Activated T-helper 1 cell treated with Interleukin-2 at 50 U/mL for 16 hours (primary cell): ENCODE data around the gene ARX.

Experiments used
- DNase-seq: peaks from one replicate; pipeline ENCODE4 v3.0.0-alpha.2; 2020; ENCODE audit warnings: low read depth

ARX gene

DNA sequence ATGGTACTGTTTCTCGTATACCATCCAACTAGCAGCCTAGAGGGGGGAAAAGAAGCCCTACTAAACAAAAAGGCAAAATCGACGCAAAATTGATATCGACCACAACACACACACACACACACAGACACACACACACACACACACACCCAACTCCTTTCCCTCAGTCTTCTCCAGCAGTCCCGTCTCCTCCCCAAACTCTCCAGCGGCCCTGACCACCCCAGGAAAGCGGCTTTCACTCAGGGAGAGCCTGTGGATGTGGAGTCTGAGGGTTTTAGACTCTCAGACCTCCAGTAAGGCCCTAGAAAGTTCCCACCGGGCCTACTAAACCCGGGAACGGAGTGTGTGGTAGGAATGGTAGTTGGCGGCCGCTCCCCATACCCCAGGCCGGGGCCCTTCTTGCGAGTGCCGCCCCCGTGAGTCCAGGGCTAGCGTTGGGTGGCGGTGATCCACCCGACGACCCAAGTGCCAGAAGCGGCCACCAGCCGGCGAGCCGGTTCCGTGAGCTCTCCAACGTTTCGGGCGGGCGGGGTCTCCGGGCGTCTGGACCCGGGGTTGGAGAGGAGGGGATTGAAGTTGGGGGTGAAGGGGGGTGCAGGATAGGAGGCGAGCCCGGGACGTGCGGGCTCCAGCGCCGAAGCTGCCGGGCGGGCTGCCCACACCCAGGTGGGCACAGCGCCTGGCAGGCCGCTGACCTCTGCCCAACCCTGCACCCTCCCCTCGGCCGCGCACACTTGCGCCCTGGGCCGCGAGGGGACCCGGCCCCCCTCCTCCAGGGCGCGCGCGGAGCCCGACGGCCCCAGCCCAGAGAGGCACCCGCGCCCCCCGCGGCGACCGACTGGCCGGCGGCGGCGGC is 13.7 kb downstream of the ARX start:
- no peak for DNase-seq

DNA sequence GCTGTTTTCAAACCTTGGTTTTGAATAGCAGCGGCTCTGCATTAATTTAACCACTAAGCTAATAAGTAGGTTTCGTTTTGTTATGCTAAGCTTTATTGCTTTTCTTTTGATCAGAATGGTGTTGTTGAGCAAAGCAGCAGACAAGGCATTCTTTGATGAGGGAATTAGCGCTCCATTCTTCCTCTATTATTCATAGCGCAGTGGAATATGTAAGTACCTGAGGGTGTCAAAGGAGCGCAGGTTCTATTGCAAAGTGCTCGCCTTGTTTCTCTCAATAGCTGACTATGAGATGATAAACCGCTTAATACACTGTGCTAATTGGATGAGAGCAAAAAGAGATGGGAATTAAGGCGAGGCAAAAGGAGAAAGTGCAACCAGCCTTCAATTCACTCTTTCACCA is 16.3 kb downstream of the ARX start:
- DNase-seq: no peak

DNA sequence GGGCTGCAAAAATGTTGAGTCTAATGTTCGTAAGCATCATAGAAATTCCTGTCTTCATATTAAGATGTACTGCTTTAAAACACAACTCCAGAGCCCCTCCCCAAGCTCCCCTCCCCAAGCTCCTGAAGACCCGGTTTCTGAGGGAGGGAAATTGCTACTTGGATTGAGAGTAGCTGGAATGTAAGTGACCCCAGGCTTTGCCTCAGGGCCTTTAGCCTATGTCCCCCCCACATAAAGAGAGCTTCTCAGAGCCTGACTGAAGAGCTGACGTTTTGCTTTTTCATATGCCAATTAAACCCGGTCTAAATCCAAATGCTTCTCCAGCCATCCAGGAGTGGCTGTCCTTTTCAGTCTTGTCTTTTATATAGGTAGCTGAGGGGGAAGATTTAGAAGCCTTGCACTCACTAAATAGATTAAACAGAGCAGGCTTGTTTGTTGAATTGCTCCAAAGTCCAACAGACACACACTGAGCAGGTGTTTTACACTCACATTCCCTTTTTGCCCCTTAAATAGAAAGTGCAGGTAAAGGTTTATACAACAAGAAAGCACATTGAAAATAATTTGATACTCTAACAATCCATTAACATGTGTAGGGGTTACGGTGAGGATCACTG is 19.6 kb downstream of the ARX start:
- no peak for DNase-seq

DNA sequence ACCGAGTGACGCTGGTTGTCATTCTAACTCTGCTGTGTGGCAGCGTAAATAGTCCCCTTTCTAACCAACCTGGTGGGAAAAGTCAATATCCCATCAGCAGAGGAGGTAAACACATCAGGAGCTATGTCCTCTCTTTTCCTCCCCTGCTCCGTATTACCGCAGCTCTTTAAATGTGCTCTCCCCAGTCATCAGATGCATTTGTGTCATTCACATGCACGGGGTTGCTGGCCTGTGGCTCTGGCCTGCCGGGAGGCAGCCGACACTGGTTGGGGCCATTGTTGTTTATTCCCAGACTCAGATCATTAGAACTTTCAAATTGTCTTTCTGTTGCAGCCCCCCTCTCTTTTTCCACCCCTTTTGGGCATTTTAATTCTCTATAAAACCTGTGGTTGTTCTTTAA is 21.9 kb downstream of the ARX start:
- no peak for DNase-seq

DNA sequence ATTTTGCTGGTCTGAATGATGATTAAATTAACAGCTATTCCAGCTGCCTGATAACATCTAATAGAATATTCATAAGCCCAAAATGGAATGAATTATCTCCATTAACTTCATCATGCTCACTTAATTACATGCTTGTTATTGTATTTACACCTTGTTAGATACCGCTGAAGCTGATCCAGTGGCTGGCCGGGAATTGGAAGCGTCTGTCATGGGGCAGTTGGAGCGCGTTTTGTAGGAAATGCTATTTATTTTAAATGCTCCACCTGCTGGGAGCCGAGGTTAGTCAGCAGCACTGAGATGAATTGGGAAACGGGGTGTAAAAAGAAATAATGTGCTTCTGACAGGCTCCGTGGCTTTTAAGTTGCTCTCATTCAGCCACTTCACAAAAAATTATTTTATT is 25.2 kb downstream of the ARX start:
- no peak for DNase-seq

DNA sequence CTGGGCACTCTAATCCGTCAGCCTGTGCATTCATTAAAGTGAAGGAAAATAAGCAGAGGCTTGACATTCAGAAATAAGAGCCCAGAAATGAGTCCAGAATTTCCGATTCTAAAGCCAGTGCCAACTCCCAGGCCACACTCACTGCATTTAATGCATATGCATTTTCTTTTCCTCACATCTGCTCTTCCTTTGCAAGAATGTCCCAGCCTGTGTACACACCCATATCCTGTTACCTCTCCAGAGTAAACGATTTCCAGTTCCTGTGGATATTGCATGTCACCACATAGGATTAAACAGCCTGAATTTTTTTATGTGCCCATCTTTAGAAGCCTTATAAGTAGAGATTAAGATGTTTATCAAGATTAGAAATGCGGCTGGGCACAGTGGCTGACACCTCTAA is 27.5 kb downstream of the ARX start:
- DNase-seq: no peak

DNA sequence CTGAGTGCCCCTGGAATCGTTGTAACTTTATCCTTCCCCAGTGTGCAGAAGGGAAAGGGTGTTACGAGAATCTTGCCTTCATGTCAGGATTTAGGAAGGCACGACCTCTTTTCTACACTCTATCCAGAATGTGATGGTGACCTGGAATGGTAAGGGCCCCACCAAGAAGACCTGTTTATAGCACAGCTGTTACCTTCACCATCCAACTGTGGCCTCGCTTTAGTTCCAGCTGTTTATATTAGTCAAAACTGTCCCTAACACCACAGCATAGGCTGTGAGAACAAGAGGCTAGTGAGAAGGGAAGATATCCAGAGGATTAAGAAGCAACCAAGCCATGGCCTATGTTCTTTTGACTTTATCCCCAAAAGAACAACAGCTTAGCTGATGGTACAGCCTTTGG is 28.0 kb downstream of the ARX start:
- no peak for DNase-seq

DNA sequence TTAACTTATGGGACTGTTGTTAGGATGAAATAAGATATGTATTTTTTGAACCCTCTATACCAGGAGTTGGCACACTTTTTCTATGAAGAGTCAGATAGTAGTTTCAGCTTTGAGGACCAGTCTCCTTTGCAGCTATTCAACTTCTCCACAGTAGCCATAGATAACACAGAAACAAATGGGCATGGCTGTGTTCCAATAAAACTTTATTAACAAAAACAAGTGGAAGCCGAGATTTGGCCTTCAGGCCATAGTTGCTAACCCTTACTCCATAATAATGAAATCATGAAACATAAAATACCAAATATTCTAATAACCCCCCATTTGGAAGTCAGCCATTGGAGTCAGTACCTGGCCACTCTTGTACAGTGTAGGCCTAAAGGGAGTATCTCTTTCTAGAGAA is 30.6 kb downstream of the ARX start:
- DNase-seq: no peak

DNA sequence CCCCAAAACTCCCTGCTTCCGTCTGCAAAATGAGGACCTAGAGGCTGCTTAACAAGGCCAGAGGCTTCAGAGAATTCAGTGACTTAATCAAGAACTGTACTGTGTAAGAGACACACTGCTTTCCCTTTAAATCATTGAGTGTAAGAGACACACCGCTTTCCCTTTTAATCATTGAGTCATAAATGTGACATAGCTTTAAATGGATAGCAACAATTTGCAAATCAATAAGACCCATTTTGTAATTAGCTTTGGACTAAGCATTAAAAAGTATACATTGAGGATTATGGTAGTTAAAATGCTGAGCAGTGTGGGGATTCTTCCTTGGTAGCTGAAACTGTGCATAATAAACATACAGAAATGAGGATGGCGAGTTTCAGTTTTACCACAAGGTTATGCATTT is 31.8 kb downstream of the ARX start:
- DNase-seq: no peak

DNA sequence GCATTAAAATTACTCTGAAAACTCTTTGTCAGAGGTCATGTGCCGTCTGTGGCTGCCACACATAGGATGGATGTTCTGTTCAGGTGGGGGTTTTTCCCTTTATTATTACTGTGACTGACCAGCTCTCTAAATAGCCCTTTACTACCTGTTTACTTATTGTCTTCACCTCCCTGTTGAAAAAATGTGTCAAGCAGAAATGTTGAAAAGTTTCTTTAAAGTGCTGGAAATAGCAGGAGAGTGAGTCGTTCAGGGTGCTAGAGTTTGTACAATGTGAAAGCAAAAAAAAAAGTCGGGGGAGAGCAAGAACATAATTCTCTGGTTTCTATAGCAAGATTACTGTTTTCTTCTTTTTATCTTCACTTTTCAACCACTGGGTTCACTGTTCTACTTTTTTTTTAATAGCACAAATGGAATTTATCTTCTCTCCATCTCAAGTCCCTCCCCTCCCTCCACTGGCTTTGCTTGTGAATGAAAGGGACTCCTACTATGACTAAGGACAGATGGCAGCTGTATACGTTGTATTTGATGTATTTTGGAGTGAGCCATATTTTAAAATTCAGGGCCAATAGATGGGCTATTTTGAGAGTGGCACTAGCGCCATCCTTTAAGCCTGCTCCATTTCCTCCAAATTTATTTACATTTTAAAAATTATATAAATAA is 33.3 kb downstream of the ARX start:
- DNase-seq: no peak

DNA sequence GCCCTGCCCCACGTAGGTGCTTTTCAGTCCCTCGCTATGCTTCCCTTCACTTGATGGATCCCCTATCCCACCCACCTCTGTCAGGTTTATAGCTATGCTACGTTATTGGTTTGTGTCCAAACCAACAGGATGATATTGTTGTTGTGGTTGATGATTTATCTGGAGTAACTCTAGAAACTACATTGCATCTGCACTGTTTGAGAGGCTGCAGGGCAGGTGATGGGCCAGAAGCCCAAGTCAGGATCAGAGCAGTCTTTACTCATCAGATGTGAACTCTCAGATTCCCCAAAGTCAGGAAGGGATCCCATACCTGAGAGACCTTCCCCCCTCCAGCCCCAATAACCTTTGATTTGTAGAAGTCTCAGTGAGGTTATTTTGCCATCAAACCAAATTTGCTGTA is 34.7 kb downstream of the ARX start:
- DNase-seq: no peak

DNA sequence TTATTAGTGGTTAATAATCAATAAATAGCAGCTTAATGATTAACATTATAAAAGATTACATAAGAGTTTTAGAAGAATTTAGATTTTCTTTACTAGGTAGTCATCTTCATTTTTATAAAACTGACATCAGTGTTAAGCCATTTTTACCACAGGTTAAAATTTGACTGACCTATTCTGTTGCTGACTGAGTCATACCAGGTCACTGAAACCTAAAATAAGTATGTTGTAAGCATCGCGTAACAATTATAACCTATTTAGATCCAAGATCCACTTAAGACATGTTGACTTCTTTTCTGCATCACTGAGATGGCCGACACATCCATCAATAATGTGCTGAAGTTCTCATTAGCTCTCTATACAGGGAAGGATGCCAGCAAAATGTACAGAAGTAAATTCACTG is 36.7 kb downstream of the ARX start:
- DNase-seq: no peak

DNA sequence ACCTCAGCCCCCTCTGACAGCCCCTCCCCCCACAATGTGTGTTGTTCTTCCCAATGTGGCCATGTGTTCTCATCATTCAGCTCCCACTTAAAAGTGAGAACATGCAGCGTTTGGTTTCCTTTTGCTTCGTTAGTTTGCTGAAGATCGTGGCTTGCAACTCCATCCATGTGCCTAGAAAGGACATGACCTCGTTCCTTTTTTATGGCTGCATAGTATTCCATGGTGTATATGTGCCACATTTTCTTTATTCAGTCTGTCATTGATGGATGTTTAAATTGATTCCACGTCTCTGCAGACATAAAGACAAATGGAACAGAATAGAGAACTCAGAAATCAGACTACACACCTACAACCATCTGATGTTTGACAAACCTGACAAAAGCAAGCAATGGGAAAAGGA is 46.0 kb downstream of the ARX start:
- DNase-seq: no peak

DNA sequence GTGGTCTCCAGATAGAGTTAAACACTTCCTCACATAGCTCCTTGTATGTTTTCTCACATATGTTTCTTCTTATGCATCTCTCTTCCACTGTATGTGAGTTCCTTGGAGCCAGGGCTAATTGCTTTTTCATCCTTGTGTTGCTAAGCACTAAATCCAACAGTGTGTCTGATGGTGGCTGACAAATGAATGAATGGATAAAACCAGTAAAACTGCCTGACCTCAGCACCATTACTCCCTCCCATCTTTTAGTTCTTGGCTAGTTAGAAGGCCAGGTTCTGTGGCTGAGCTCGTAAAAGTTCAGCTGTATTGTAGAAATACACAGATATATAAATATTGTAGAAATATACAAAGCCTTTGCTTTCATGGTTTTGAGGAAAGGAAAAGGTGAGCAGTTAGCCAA is 50.4 kb downstream of the ARX start:
- DNase-seq: no peak

DNA sequence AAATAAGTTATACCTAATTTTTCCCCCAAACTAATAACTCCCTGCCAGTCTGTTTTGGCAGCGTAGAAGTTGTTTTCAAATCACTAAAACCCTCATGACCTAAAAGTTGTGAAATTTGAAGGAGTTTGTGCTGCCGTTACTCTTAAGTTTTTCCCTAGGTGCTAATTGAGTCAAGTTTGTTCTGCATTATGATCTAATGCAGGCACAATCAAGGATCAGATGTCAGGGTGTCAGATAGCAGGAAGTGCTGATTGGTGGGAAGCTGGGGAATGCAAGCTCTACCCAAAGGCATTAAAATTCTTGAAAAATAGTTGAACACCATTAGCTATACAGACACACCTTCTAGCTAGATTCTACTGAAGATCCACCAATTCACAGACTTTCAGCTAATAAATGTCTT is 51.9 kb downstream of the ARX start:
- DNase-seq: no peak

DNA sequence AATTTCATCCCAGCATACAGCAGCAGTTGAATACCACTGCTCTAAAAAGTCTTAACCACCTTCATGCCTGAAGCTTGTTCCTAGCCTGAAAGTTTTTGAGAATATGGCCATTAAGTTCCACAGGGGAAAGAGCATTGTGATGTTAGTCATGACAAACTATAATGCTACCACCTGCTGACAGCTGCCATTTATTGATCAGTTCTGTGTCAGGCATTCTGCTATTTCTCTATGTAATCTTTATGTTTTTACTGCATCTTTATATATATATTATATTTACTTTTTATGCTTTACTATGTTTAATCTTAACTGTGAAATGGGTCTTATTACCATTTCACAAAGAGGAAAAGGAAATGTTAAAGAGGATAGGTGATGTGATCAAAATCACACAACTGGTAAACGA is 54.0 kb downstream of the ARX start:
- no peak for DNase-seq

DNA sequence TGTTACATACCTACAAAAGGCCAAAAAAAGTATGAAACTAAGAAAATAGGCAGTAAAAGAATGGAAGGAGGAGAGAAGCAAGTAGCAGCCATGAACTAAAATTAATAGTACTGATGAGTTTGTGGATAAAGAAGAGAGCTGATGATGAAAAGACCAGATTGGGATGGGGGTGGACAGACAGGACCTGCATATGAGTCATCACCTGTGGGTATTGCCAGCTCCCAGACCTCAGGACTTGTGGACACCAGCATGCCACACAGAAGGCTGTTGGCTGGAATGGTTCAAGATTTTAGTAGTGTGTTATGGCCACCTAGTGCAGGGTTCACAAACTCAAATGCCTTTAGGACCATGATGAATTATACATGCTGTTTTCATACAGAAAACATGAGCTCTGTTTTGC is 58.9 kb downstream of the ARX start:
- DNase-seq: no peak

DNA sequence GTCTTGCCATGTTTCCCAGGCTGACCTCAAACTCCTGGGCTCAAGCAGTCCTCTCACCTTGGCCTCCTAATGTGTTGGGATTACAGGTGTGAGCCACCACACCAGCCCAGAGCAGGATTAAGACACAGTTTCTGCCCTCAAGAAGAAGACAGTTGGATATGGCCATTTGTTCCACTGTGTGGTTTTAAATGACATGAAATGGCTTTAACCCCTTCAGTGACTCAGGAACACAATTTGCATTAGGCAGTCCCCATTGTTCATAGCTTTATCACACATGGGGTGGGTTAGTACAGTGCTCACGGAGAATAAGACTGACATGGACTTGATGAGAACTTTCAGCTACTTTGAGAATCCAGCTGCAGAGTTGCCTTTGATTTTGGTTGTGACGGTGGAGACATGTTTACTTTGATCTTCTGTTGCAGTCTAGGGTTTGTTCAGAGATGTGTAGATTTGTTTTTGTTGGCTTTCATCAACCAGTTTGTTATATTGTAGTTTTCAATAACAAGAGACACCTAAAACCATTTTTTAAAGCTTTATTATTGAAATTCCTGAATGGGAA is 60.3 kb downstream of the ARX start:
- DNase-seq: no peak

DNA sequence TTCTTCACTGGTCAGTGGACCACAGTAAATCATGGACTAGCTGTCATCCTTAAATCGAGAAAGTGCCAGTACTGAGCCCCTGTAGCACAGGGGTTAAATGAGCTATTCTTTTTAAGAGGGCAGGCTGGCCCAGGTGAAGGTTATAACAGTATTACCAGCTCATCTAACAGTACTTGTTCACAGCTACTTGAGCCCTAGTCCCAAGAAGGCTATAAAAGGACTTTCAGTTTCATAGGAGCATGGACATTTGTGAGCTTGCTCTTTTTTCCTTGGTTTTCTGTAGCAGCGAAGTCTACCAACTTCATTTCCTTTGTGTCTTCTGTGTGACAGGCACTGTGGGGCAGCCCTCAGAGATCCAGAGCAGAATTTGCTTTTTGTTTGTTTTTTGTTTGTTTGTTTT is 61.0 kb downstream of the ARX start:
- no peak for DNase-seq
